Stimulated activated CD4-positive, alpha-beta T cell treated with anti-CD3 and anti-CD28 coated beads, Interleukin-12 subunit alpha, Interleukin-12 subunit beta, amount 100 ng/mL, for 4 hours (primary cell): ENCODE data around the gene FAHD1.

Experiments
- DNase-seq: peaks from one replicate; pipeline ENCODE4 v3.0.0-alpha.2; 2020

FAHD1 gene

GRCh38 chr16:1818204-1818872, 8.7 kb upstream of the FAHD1 start:
- no peak for DNase-seq

- DNase-seq: no peak
Measured at GRCh38 chr16:1818873-1819525, 8.0 kb upstream of the FAHD1 start.

- DNase-seq: no peak
Measured at GRCh38 chr16:1819611-1820010, 7.4 kb upstream of the FAHD1 start.

- no peak for DNase-seq
Measured at GRCh38 chr16:1820096-1820945, 6.7 kb upstream of the FAHD1 start.

GRCh38 chr16:1820946-1821290, 6.1 kb upstream of the FAHD1 start:
- DNase-seq: no peak

GRCh38 chr16:1821861-1822611, 5.0 kb upstream of the FAHD1 start:
- DNase-seq: no peak

GRCh38 chr16:1822801-1823200, 4.2 kb upstream of the FAHD1 start:
- DNase-seq: no peak

- no peak for DNase-seq
Measured at GRCh38 chr16:1823821-1824220, 3.2 kb upstream of the FAHD1 start.

GRCh38 chr16:1825381-1825863, 1.6 kb upstream of the FAHD1 start:
- no peak for DNase-seq

GRCh38 chr16:1825864-1826690, 929 bp upstream of the FAHD1 start:
- peak; percentile 67 for DNase-seq

- DNase-seq: no peak
Measured at GRCh38 chr16:1828645-1829410, 1.8 kb downstream of the FAHD1 start.

GRCh38 chr16:1830213-1830612, 3.2 kb downstream of the FAHD1 start:
- no peak for DNase-seq

GRCh38 chr16:1831186-1832075, 4.4 kb downstream of the FAHD1 start:
- DNase-seq: no peak

- no peak for DNase-seq
Measured at GRCh38 chr16:1832838-1833454, 5.9 kb downstream of the FAHD1 start.

GRCh38 chr16:1834096-1834495, 7.1 kb downstream of the FAHD1 start:
- DNase-seq: no peak

GRCh38 chr16:1839554-1839953, 12.5 kb downstream of the FAHD1 start:
- DNase-seq: no peak

GRCh38 chr16:1845985-1846384, 19.0 kb downstream of the FAHD1 start:
- no peak for DNase-seq

GRCh38 chr16:1846416-1846815, 19.4 kb downstream of the FAHD1 start:
- DNase-seq: no peak

- no peak for DNase-seq
Measured at GRCh38 chr16:1850981-1851380, 24.0 kb downstream of the FAHD1 start.

- no peak for DNase-seq
Measured at GRCh38 chr16:1851793-1852192, 24.8 kb downstream of the FAHD1 start.
